HUES64 (cell line): ENCODE measurements around the gene RPP21.
A peak's percentile ranks its signal among the peaks of the same experiment; 100 is the strongest.
"Not testable (repeated sequence)": the region's sequence is repeated elsewhere in the genome, so short reads cannot be mapped to it uniquely, and the experiment has no call there.

Experiments
- H3K27ac ChIP-seq: 2 replicates; pipeline ENCODE4 v1.7.0; 2013; ENCODE audit warnings: low read depth, low read length, inconsistent platforms
- H3K27me3 ChIP-seq: 2 replicates; pipeline ENCODE4 v1.6.1; 2013; ENCODE audit warnings: mild to moderate bottlenecking, low read length; ENCODE audit not compliant: insufficient read depth
- H3K36me3 ChIP-seq: 2 replicates; pipeline ENCODE4 v1.6.1; 2013; ENCODE audit warnings: mild to moderate bottlenecking, low read length; ENCODE audit not compliant: insufficient read depth
- H3K4me1 ChIP-seq: 2 replicates; pipeline ENCODE4 v1.6.1; 2013; ENCODE audit warnings: mild to moderate bottlenecking, low read length, moderate library complexity; ENCODE audit not compliant: insufficient read depth
- H3K4me3 ChIP-seq: 2 replicates; pipeline ENCODE4 v1.5.1; 2013; ENCODE audit warnings: mild to moderate bottlenecking, low read length, moderate library complexity
- H3K9ac ChIP-seq: 2 replicates; pipeline ENCODE4 v1.6.1; 2013; ENCODE audit warnings: mild to moderate bottlenecking, low read depth, low read length
- H3K9me3 ChIP-seq: 2 replicates; pipeline ENCODE4 v1.6.1; 2013; ENCODE audit warnings: low read depth, low read length; ENCODE audit not compliant: insufficient read depth
- WGBS: fragments of 150-250, 120-280 bp; methylation state at CpG from one replicate; pipeline ENCODE4 v1.1.7; 2013; ENCODE audit warnings: missing lambda C conversion rate; 5-methylcytosine and 5-hydroxymethylcytosine counted together

RPP21 gene

DNA sequence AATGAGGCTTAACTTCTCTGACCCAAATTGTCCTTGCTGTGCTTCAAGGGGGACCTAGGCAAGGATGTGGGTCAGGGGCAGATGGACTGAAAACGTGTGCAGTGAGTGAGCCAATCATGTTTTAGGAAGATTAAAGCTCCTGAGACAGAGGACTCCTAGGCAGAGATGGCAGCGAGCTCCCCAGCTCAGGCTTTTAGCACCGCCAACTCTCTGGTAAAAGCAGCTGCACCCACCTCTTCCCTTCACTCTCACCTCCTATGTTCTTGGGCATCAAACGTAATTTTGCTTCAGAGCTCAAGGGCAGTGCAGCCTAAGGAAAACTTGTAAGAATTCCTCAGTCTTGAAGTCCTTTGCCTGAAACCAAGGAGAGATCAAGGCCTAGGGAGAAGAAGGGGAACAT lies 10.3 kb downstream of the RPP21 start:
- H3K36me3 ChIP-seq, result no peaks in the 10 kb centered on the region
- H3K27me3 ChIP-seq, result peaks cover 26% of the 10 kb centered on the region
- no peaks in the 10 kb centered on the region for H3K9me3 ChIP-seq
- peaks cover 8% of the 10 kb centered on the region for H3K4me1 ChIP-seq
- WGBS, result 65% methylated on average over 4 of the region's 4 CpGs
- no peak overlapping the region for H3K27ac ChIP-seq
- no peak overlapping the region for H3K9ac ChIP-seq
- H3K4me3 ChIP-seq, result no peak overlapping the region

DNA sequence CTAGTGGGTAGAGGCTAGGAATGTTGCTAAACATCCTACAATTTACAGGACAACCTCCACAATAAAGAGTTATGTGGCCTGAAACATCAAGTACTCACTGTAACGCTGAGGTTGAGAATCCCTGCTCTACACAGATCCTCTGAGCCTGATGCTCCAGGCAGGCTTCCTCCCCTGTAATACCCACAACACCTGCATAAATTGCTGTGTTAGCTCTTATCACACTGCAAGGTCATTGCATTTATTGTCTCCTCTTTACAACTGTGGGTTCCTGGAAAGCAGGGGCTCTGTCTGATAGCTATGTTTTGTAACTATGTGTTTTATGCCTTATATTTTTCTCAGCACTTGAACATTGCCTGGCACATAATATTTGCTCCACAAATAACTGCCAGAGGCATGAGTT lies 11.6 kb downstream of the RPP21 start:
- Histone ChIP-seq H3K9me3 (no peaks in the 10 kb centered on the region), H3K36me3 (no peaks in the 10 kb centered on the region), H3K9ac (no peak overlapping the region), H3K4me1 (peaks cover 8% of the 10 kb centered on the region), H3K4me3 (no peak overlapping the region), H3K27ac (no peak overlapping the region), H3K27me3 (peaks cover 37% of the 10 kb centered on the region)
- WGBS, result 90% methylated on average over 1 of the region's 1 CpG

DNA sequence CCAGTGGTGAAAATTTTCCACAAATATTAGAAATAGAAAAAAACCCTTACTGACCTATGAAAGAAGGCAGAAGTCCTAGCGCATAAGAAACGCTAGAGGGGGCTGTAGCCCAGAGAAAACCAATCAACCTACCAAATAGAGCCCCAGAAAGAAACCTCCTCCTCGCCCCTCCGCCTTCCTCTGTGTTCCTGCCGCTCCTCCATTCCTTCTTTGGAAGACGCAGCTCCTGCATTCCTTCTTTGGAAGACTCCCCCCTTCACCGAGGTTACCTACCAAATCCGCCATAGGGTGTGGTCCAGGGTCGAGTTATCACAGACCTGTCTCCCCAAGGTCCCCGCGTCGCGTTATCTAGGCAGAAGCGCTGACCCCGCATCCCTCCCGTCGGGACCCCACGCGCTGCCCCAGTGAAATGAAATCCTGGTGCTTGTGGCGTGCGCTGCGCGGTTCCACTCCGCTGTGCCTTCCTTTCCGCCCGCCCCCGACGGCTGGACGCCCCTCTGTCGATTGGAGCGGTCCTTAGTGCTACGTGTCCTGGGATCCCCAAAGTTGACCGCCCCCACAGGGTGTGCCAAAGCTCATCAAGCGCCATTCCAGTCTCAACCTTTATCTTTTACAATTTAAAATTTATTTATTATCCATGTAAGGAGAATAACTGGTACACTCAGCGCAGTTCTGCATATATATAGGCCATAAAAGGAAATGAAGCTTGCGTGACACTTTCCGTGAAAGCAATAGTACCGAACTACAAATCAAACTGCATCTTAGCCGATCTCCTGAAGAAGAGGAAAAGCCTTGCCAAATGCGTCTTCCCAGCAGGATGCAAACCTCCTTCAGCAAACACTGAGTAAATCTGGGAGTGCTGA lies 13.0 kb downstream of the RPP21 start:
- peak overlapping the region; percentile 76 for H3K4me3 ChIP-seq
- peak overlapping the region; percentile 53 for H3K9ac ChIP-seq
- peaks cover 8% of the 10 kb centered on the region for H3K4me1 ChIP-seq
- no peaks in the 10 kb centered on the region for H3K36me3 ChIP-seq
- no peaks in the 10 kb centered on the region for H3K9me3 ChIP-seq
- H3K27me3 ChIP-seq, result peaks cover 42% of the 10 kb centered on the region
- WGBS, result 2% methylated on average over 38 of the region's 40 CpGs
- no peak overlapping the region for H3K27ac ChIP-seq

DNA sequence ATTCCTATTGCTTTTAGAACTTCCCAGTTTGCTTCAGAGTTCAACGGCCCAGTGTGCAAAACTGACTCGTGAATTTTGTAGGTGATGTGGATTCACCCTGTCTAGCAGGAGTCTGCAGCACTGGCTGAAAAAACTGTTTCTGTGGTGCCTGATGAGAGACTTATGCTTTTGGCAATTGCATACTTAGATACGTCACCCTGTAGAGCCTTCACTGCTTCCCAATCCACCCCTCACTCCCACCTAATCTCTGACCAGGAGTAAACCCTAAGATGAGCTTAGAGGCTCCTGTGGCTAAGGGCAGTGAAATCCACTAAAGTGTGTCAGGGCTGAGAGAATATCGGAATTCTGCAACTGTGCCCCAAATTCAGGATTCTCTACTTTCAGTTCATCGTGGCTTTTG lies 14.3 kb downstream of the RPP21 start:
- H3K27me3 ChIP-seq, result peaks cover 42% of the 10 kb centered on the region
- no peak overlapping the region for H3K4me3 ChIP-seq
- H3K27ac ChIP-seq, result no peak overlapping the region
- H3K9me3 ChIP-seq, result no peaks in the 10 kb centered on the region
- H3K4me1 ChIP-seq, result peaks cover 8% of the 10 kb centered on the region
- H3K36me3 ChIP-seq, result no peaks in the 10 kb centered on the region
- 75% methylated on average over 5 of the region's 5 CpGs for WGBS
- no peak overlapping the region for H3K9ac ChIP-seq

DNA sequence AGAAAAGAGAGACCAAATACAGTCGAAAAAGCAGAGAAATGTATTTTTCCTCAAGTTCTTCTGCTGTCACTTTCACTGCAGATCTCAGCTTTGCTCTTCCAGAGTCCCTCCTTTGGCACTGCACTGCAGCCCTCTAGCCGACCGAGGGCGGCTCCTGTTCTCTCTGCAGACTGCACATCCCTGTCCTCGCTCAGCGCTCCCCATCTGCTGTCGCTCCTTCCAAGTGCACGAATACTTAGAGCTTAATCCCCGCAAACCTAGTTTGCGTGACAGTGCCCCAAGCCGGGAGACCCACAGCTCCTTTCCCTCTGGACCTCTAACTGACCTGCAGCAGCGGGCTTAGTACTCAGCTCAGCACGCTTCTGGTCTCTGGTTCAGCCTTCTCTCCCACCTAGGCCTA lies 15.2 kb downstream of the RPP21 start:
- Histone ChIP-seq H3K27me3 (peaks cover 42% of the 10 kb centered on the region), H3K9ac (no peak overlapping the region), H3K9me3 (no peaks in the 10 kb centered on the region), H3K4me1 (peaks cover 8% of the 10 kb centered on the region), H3K36me3 (no peaks in the 10 kb centered on the region), H3K4me3 (no peak overlapping the region), H3K27ac (no peak overlapping the region)
- WGBS, result 71% methylated on average over 13 of the region's 13 CpGs

DNA sequence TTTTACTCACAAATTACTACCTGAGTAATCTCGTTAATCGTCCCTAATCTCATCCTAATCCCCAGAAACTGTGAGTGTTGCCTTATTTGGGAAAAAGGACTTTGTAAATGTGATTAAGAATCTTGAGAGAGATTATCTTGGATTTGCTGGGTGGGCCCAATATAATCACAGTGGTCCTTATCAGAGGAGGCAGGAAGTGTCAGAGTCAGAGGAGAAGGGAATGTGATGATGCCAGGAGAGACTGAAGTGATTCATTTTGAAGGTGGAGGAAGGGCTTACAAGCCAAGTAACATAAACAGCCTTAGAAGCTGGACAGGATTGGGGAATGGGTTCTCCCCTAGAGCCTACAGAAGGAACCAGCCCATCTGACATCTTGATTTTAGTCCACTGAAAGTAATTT lies 16.7 kb downstream of the RPP21 start:
- Histone ChIP-seq H3K27me3 (peaks cover 51% of the 10 kb centered on the region), H3K27ac (no peak overlapping the region), H3K4me3 (no peak overlapping the region), H3K4me1 (0 out of 2 replicates have a peak, but pooled peaks cover 3% of the 10 kb centered on the region), H3K9ac (no peak overlapping the region), H3K9me3 (no peaks in the 10 kb centered on the region), H3K36me3 (no peaks in the 10 kb centered on the region)
- WGBS, result no CpG with 5 or more reads among the region's 2 CpGs

DNA sequence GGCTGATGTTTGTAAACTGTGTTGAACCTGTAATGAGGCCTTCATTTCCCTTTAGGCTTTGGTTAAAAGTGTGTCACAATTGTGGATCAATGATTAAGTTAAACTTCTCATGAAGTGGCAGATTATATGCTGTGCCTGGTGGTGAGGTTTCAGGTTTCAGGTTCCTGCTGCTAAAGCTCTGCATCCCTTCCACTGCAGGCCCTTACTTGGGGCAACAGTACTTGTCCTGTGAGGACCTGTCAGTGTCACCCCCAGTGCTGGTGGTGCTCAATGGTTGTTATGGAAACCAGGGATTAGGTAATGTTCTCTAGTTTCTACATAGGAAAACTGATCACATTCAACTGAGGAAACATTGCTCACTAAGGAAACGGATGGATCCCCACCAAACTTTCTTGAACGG lies 18.5 kb downstream of the RPP21 start:
- Histone ChIP-seq H3K4me3 (no peak overlapping the region), H3K9me3 (no peaks in the 10 kb centered on the region), H3K27me3 (peaks cover 47% of the 10 kb centered on the region), H3K27ac (no peak overlapping the region), H3K36me3 (no peaks in the 10 kb centered on the region), H3K9ac (no peak overlapping the region), H3K4me1 (0 out of 2 replicates have a peak, but pooled peaks cover 2% of the 10 kb centered on the region)
- 88% methylated on average over 2 of the region's 2 CpGs for WGBS

DNA sequence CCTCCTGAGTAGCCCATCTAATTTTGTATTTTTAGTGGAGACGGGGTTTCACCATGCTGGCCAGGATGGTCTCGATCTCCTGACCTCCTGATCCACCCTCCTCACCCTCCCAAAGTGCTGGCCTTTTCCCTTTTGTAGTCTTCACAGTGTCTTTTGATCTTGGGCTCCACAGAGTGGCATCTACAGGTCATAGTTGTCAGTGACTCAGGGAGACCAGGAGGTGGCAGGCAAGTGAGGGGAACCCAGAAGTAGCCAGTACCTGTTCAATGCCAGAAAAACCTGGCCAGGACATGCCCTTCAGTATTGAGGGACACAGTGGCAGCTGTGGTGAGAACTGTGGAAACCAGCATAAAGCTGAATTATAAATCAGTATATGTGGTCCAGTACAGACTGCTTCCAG lies 19.6 kb downstream of the RPP21 start:
- Histone ChIP-seq H3K9ac (no peak overlapping the region), H3K4me3 (no peak overlapping the region), H3K36me3 (no peaks in the 10 kb centered on the region), H3K9me3 (no peaks in the 10 kb centered on the region), H3K4me1 (no peaks in the 10 kb centered on the region), H3K27ac (no peak overlapping the region), H3K27me3 (peaks cover 36% of the 10 kb centered on the region)
- 78% methylated on average over 2 of the region's 2 CpGs for WGBS

DNA sequence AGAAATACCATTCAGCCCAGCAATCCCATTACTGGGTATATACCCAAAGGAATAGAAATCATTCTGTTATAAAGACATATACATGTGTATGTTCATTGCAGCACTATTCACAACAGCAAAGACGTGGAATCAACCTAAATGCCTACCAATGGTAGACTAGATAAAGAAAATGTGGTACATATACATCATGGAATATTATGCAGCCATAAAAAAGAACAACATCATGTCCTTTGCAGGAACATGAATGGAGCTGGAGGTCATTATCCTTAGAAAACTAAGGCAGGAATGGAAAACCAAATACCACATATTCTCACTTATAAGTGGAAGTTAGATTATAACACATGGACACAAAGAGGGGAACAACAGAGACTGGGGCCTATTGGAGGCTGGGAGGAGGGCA lies 24.3 kb downstream of the RPP21 start:
- H3K27ac ChIP-seq, H3K4me3 ChIP-seq, H3K9me3 ChIP-seq, H3K4me1 ChIP-seq, H3K9ac ChIP-seq, H3K36me3 ChIP-seq: not testable (repeated sequence)
- H3K27me3 ChIP-seq, result peaks cover 25% of the 10 kb centered on the region
- no CpG with 5 or more reads among the region's 1 CpG for WGBS

DNA sequence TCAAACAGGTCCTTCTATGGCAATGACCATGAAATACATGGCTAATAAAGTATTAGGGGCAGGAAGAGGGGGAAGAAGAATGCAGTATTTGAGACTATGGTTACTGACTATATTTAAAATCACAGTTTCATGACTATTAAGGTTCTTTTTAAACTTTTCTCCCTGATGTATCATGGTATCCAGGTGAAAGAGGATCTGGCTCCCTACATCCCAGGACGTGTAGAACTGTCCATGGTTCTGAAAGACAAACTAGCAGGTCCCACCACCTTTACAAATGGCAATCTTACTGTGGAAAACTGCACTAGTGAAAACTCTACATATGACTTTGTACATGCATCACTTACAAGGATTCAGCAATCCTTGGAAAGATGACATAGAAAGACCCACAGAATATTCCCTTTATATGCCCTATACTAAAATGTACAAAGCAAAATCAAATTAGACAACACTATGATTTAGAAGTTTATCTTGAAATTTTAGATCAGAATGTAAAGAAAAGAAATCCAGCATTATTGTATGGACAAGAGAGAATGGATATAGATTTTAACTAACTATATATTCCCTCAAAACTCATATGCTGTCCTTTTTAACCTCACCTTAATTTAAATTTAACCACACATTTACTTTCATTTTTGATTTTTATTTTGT lies 33.5 kb downstream of the RPP21 start:
- no peaks in the 10 kb centered on the region for H3K4me1 ChIP-seq
- peaks cover 27% of the 10 kb centered on the region for H3K27me3 ChIP-seq
- no peaks in the 10 kb centered on the region for H3K9me3 ChIP-seq
- 0% methylated on average over 1 of the region's 1 CpG for WGBS
- no peaks in the 10 kb centered on the region for H3K36me3 ChIP-seq
- no peak overlapping the region for H3K27ac ChIP-seq
- H3K4me3 ChIP-seq, result no peak overlapping the region
- no peak overlapping the region for H3K9ac ChIP-seq

DNA sequence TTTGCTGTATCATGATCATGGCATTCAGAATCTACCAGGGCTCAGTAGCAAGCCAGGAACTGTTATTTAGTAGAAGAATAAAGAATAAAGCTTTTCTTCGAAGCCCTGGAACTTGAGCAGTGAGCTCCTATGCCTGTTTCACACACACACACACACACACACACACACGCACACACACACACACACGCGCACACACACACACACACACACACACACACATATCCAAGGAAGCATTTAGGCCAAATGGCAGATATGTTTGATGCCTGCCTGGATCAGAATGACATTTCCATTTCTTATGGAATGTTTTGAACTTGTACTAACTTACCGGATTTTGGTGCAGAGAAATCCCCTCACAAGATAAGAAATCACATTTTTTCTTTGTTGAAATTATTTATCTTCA lies 35.5 kb downstream of the RPP21 start:
- Histone ChIP-seq H3K27ac (no peak overlapping the region), H3K27me3 (peaks cover 37% of the 10 kb centered on the region), H3K4me1 (no peaks in the 10 kb centered on the region), H3K4me3 (no peak overlapping the region), H3K9me3 (no peaks in the 10 kb centered on the region), H3K9ac (no peak overlapping the region), H3K36me3 (no peaks in the 10 kb centered on the region)
- 47% methylated on average over 5 of the region's 5 CpGs for WGBS
